D721Med (cell line): ENCODE results near the gene SUSD1.

ENCODE experiments used
- DNase-seq: peaks from one replicate; pipeline ENCODE4 v3.0.0; 2011; ENCODE audit warnings: low spot score; ENCODE audit not compliant: insufficient read length
- FAIRE-seq: peaks from 2 replicates; lab custom pipeline; 2011; peaks lifted over from hg19 to GRCh38; lab: Jason Lieb, UNC
- TF ChIP-seq, protein P1 (sequence below): IDR thresholded peaks from 2 replicates; pipeline ENCODE4 v1.5.1; 2012; ENCODE audit warnings: mild to moderate bottlenecking, control low read depth; ENCODE audit not compliant: insufficient read depth; ENCODE audit errors: missing control alignments

SUSD1 gene

DNA sequence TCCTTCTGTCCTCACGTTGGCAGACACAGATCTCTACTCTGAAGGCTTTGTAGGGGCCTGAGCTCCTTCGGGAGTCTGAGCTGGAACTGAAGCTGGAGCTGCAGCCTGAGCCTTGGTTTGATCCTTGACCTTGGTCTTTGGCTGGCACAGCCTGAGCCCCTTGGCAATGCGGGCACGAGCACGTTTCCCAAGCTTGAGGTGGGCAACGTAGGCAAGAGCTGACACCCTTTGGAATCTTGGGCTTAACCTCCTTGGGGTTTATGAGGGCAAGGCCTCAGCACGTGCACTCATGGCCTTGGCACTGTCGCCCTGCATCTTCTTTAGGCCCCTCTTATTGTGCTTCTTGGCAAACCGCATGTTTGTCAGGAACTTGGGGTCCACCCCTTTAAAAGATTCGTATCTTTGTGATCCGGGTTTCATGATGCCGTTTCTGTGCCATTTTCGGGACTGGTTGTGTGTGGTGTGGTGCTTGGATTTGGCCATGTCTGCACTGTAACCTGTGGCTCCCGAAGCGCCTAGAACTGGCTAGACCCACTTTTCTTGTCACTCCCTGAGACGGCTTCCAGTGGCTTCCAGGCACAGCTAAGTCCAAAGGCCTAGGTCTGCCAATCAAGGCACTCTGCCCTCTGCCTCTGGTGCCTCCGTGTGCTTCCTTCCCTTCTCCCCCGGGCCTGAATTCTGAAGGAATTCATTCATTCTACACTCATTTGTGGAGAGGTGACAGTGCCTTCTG is 1.4 kb downstream of the SUSD1 start:
- FAIRE-seq: no peak
- no peak for DNase-seq
- TF ChIP-seq, protein P1, sequence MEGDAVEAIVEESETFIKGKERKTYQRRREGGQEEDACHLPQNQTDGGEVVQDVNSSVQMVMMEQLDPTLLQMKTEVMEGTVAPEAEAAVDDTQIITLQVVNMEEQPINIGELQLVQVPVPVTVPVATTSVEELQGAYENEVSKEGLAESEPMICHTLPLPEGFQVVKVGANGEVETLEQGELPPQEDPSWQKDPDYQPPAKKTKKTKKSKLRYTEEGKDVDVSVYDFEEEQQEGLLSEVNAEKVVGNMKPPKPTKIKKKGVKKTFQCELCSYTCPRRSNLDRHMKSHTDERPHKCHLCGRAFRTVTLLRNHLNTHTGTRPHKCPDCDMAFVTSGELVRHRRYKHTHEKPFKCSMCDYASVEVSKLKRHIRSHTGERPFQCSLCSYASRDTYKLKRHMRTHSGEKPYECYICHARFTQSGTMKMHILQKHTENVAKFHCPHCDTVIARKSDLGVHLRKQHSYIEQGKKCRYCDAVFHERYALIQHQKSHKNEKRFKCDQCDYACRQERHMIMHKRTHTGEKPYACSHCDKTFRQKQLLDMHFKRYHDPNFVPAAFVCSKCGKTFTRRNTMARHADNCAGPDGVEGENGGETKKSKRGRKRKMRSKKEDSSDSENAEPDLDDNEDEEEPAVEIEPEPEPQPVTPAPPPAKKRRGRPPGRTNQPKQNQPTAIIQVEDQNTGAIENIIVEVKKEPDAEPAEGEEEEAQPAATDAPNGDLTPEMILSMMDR: no peak

DNA sequence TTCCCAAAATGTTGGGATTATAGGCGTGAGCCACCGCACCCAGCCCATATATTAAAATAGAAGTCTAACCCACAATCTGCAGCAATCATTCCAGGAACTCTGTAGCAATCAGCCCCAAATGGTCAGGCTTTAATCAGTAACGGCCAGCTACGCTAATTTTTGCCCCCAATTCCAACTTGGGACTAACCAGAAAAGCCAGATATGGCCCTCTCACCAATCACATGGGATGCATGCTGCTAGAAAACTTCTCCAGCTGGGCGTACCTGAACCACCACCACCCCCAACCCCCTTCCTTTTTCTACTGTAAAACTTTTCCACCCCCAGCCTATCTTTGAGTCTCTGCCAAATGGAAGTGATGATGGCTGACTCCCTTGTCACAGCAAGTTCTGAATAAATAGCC is 4.1 kb downstream of the SUSD1 start:
- DNase-seq (no peak), FAIRE-seq (no peak)
- TF ChIP-seq, protein P1: no peak

DNA sequence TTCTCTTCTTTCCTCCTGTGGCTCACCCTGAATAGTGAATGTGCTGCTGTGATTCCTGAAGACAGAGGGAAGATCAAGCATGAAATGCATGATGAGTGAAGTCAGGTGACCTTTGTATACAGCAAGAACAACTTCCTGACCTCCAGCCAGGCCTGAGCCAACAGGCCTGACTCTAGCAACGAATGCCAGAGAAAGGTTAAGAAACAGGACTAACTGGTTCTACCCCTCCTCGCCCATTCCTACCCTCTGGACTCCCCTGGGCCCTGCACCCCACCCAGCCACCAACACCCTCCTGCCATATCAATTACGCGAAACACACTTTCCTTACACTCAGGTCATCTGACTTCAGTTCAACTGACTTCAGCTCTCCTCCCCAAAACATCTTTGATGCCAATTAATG is 4.9 kb downstream of the SUSD1 start:
- FAIRE-seq: no peak
- TF ChIP-seq, protein P1: no peak

DNA sequence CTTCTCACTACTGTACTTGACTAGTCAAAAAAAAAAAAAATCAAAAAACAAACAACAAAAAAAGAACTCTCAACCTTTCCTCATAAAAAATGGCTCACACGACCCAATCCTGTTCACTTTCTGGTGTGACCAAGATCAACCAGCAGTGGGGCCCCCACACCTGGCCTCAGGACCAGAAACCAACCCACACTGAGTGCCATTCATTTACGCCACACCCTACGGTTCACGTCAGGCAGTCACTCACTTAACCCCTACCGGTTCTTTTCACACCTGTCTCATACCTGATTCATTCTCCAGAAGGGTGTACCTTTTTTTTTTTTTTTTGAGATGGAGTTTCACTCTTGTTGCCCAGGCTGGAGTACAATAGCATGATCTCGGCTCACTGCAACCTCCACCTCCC is 5.7 kb downstream of the SUSD1 start:
- TF ChIP-seq, protein P1: no peak
- DNase-seq: no peak
- no peak for FAIRE-seq

More for the DNA sequence above, 4.9 kb downstream of the SUSD1 start:
- no peak for DNase-seq

DNA sequence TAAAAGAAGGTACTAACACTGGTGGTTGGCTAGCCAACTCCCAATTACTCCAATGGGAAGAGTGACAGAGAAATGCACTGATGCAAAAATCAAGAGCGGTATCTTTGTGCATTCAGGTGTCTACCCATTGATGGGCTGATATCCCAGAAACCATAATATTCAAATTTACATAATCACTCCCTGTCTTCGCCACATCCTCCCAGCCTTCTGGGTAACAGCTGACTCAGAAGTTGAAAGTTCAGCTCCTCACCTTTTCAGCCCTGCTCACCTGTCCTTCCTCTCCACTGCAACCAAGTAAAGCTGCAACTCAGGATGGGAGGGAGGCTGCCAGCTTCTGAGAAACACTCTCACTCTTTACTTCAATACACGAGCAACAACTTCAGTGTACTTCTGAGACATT is 6.9 kb downstream of the SUSD1 start:
- TF ChIP-seq, protein P1: no peak
- DNase-seq (no peak), FAIRE-seq (no peak)

DNA sequence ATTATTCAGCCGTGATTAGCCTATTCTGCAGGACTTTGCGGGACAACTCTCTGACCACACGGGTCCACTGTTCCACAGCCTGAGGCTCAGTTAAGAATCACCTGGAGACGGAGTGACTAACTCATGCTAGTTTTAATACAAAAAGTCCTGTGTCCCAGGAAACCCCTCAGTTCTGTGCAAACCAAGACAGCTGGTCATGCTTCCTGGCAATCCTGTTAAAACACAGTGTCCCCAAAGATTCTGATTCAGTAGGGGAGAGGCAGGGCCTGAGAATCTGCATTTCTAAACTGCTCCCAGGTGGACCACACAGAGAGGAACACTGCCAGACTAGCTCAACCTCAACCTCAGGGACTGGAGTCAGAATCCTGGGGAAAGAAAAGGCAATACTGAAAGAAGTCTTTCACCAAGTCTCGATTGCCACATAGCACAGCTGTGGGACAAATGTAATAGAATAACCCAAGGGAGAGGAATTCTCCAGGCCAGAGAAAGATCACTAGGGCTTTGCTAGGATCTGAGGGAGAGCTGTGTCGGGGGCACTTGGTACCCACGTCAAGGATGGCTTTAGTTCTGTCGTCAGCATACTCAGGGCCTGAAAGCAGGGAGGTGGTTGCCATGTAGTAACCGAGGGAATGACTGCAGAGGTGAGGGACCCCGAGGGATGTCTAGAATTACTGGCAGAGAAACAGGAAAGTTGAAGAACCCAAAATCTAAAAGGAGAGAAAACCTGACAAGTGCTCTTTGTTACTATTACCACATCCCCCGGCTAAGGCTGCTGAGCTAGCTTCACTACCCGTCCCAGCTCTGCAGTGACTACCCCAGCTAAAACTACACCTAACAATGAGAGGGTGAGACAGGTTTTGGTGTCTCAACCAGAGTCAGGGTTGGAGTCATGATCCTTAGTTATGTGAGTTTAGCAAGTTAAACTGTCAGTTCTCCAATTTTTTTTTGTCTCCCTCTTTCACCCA is 8.6 kb downstream of the SUSD1 start:
- DNase-seq (no peak), FAIRE-seq (no peak)
- TF ChIP-seq, protein P1: no peak
